Retinal pigment epithelial cell (primary cell): Measurements from ENCODE around the gene MBD3L3.
"Not testable (repeated sequence)": the region's sequence is repeated elsewhere in the genome, so short reads cannot be mapped to it uniquely, and the experiment has no call there.

Experiments used
- DNase-seq: peaks from one replicate; pipeline ENCODE4 v3.0.0-alpha.2; 2010; ENCODE audit warnings: low read depth
- H3K4me3 ChIP-seq: 2 replicates; pipeline ENCODE4 v1.5.1; 2011; ENCODE audit warnings: mild to moderate bottlenecking, low read length, control low read depth, moderate library complexity
- TF ChIP-seq, protein P1 (sequence below): conservative IDR thresholded peaks from 2 replicates; pipeline ENCODE4 v1.5.1; 2011; ENCODE audit warnings: low read depth, low read length, control low read depth, inconsistent platforms

MBD3L3 gene

DNA sequence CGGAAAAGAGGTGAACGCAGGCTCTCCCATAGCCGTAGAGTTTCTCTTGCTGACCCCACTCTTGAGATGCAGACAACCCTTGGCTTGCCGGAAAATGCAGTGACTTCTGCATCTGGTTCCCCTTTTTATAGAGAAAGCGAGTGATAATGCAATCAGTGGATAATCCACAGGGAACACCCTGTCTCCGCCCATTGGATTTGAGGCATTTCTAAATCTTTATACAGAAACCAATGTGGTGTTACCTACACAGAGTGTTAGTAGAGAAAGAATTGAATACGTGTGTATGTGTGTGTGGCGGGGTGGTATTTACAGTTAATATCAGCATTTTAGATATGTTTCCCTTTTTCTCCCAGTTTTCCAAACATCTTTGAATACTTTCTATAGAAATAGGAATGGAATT is at the start of gene MBD3L3:
TSS of gene MBD3L3 (minus strand) at position 101 of the 400 bp plus-strand sequence. CDS start at position 30, 71 bp downstream.
- H3K4me3 ChIP-seq, DNase-seq: not testable (repeated sequence)

DNA sequence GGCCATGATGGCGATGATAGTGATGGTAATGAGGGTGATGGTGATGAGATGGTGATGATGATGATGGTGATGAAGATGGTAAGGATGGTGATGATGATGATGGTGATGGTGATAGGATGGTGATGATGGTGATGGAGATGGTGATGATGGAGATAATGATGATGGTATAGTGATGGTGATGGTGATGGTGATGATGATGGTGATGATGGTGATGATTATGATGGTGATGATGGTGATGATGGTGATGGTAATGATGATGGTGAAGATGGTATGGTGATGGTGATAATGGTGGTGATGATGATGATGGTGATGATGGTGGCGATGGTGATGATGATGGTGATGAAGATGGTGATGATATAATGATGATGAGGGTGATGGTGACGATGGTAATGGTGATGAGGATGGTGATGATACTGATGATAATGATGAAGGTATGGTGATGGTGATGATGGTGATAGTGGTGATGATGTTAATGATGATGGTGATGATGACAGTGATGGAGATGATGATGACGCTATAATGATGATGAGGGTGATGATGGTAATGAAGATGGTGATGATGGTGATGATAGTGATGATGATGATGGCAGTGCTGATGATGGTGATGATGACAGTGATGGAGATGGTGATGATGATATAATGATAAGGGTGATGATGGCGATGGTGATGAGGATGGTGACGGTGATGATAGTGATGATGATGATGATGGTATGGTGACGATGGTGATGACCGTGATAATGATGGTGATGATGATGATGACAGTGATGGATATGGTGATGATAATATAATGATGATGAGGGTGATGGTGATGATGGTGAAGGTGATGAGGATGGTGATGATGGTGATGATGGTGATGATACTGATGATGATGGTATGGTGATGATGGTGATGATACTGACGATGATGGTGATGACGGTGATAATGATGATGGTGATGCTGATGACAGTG is 48.5 kb upstream of the MBD3L3 start:
- DNase-seq: no peak
- no peak overlapping the region for H3K4me3 ChIP-seq
- TF ChIP-seq, protein P1, sequence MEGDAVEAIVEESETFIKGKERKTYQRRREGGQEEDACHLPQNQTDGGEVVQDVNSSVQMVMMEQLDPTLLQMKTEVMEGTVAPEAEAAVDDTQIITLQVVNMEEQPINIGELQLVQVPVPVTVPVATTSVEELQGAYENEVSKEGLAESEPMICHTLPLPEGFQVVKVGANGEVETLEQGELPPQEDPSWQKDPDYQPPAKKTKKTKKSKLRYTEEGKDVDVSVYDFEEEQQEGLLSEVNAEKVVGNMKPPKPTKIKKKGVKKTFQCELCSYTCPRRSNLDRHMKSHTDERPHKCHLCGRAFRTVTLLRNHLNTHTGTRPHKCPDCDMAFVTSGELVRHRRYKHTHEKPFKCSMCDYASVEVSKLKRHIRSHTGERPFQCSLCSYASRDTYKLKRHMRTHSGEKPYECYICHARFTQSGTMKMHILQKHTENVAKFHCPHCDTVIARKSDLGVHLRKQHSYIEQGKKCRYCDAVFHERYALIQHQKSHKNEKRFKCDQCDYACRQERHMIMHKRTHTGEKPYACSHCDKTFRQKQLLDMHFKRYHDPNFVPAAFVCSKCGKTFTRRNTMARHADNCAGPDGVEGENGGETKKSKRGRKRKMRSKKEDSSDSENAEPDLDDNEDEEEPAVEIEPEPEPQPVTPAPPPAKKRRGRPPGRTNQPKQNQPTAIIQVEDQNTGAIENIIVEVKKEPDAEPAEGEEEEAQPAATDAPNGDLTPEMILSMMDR: no peak

DNA sequence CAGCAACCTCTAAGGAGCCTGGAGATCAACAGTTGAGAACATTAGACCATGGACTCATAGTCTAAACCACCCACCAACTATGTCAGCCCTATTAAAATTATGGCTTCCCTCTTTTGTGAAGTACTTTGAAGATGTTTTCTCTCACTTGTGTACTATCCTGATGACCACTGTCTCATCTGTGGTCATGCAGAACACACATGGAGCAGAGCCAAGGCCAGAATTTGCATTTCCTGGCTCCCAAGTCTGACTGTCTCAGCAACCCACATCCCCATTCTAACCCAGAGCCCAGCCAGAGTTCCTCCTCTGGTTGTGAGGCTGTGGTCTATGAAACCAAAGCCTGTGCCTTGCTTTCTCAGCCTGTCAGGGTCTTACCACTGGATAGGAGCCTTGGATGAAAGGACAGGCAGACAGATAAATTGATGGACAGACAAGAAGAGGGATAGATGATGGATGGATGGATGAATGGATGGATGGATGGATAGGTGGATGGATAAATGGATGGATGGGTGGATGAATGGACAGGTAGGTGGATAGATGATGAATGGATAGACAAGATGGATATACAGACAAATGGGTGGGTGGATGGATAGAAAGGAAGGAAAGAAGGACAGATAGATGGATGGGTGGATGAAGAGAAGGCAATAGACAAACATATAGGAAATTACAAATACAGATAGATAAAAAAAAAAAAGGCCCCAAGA is 46.4 kb upstream of the MBD3L3 start:
- no peak overlapping the region for H3K4me3 ChIP-seq
- TF ChIP-seq, protein P1: no peak
- no peak for DNase-seq

DNA sequence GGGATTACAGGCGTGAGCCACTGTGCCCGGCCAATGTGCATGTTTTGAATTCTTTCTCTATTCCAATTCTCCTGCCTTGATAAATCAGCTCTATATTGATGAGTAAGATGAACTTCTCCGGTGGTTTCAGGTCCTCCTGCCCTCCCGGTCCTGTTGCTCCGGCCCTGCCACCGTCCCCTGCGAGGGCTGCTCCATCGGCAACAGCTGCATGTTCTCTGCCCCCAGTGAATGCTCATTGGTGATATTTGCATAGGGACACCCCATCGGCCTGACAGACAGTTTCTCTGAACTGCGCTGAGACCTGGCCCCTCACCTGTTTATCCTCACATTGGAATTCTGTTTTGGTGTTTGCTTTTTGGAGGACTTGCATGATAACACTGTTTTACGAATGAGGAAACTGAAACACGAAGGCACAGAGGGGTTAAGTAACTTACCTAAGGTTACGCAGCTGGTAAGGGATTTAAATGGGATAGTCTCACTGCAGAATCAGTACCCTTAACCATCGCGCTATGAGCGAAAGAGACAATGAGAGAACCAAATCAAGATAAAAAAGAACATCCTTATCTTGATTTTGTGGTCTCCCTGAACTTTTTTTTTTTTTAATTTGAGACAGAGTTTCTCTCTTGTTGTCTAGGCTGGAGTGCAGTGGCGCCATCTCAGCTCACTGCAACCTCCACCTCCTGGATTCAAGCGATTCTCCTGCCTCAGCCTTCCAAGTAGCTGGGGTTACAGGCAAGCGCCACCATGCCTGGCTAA is 43.2 kb upstream of the MBD3L3 start:
- DNase-seq: no peak
- TF ChIP-seq, protein P1: no peak
- H3K4me3 ChIP-seq: no peak overlapping the region

DNA sequence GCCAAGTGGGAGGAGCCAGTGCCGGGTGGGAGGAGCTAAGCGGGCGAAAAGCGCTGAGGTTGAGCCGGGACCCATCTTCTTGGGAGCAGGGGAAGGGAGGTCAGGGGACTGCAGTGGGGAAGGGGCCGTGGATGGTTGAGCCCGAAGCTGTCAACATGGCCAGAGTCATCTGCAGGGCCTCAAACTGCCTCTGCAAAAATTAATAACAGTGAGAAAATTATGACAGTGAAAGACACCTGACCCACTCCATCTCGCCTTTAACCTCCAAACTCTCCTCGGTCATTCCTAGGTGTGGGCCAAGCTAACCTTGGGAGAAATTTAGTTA is 41.1 kb upstream of the MBD3L3 start:
- TF ChIP-seq, protein P1: no peak
- no peak for DNase-seq
- H3K4me3 ChIP-seq: peak overlapping the region; percentile 71

DNA sequence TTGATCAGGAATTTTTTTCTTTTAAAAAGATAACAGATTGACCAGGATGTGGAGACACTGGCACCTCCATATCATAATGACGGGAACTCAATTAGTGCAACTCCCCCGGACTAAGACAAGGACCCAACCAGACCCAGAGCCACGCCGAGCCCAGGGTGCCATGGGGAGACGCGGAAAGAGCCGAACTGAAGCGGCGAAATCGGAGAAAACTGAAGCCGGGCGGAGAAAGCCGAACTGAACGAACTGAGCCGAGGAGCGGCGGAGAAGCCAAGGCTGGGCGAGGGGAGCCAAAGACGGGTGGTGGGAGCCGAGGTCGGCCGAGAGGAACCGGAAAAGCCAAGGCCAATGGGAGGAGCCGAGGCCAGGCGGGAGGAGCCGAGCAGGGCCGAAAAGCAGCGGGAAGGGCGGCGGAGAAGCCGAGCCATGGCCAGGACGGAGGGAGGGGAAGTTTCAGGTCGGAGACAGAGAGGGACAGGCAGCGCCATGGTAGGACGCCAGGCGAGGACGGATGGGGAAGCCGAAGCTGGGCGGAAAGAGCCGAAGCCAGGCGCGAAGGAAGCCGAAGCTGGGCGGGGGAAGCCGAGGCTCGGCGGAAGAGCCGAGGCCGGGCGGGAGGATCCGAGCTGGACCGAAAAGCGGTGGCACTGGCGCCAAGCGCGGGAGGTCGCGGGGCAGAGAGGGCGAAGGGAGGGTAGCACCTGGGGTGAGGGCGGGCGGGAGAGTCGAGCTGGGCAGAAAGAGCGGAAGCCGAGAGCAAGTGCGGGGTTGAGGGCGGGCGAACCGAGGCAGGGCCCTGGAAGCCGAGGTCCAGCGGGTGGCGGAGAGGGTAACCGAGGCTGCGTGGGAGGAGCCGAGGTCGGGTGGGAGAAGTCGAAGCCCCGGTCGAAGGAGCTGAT is 40.5 kb upstream of the MBD3L3 start:
- peak; percentile 85 for DNase-seq
- TF ChIP-seq, protein P1: no peak
- peak overlapping the region; percentile 71 for H3K4me3 ChIP-seq
